Parathyroid adenoma (tissue), 2 donors: ENCODE data around the gene PIEZO1.

Source experiments
- H2AFZ ChIP-seq: fragments of 300-600 bp; sonication (generic); one replicate; pipeline ENCODE4 v1.7.0; 2017; ENCODE audit warnings: antibody characterized with exemption, mild to moderate bottlenecking
- H3K27ac ChIP-seq: fragments of 300-600 bp; sonication (generic); one replicate; pipeline ENCODE4 v1.7.0; 2017
- H3K27me3 ChIP-seq: fragments of 300-600 bp; sonication (generic); one replicate; pipeline ENCODE4 v1.7.0; 2017; ENCODE audit warnings: low read length; ENCODE audit not compliant: control insufficient read depth, insufficient read depth
- H3K36me3 ChIP-seq: fragments of 300-600 bp; sonication (generic); one replicate; pipeline ENCODE4 v1.7.0; 2017; ENCODE audit warnings: low read length; ENCODE audit not compliant: control insufficient read depth, insufficient read depth
- H3K4me1 ChIP-seq: fragments of 300-600 bp; sonication (generic); one replicate; pipeline ENCODE4 v1.7.0; 2017; ENCODE audit warnings: control low read depth
- H3K4me2 ChIP-seq: fragments of 300-600 bp; sonication (generic); one replicate; pipeline ENCODE4 v1.7.0; 2017; ENCODE audit warnings: low read length
- H3K4me3 ChIP-seq: fragments of 300-600 bp; sonication (generic); one replicate; pipeline ENCODE4 v1.7.0; 2017; ENCODE audit warnings: low read depth, low read length
- H3K79me2 ChIP-seq: fragments of 300-600 bp; sonication (generic); one replicate; pipeline ENCODE4 v1.7.0; 2017; ENCODE audit warnings: control low read depth
- H3K9ac ChIP-seq: fragments of 300-600 bp; sonication (generic); one replicate; pipeline ENCODE4 v1.7.0; 2017; ENCODE audit warnings: mild to moderate bottlenecking
- H3K9me3 ChIP-seq: fragments of 300-600 bp; sonication (generic); one replicate; pipeline ENCODE4 v1.7.0; 2017; ENCODE audit warnings: low read length; ENCODE audit not compliant: control insufficient read depth
- TF ChIP-seq, protein P1 (sequence below): fragments of 300-600 bp; sonication (generic); IDR thresholded peaks from one replicate; pipeline ENCODE4 v1.7.0; 2017; ENCODE audit warnings: antibody characterized with exemption, mild to moderate bottlenecking
- donor health status: primary hyperparathyroidism.

The PIEZO1 gene

DNA sequence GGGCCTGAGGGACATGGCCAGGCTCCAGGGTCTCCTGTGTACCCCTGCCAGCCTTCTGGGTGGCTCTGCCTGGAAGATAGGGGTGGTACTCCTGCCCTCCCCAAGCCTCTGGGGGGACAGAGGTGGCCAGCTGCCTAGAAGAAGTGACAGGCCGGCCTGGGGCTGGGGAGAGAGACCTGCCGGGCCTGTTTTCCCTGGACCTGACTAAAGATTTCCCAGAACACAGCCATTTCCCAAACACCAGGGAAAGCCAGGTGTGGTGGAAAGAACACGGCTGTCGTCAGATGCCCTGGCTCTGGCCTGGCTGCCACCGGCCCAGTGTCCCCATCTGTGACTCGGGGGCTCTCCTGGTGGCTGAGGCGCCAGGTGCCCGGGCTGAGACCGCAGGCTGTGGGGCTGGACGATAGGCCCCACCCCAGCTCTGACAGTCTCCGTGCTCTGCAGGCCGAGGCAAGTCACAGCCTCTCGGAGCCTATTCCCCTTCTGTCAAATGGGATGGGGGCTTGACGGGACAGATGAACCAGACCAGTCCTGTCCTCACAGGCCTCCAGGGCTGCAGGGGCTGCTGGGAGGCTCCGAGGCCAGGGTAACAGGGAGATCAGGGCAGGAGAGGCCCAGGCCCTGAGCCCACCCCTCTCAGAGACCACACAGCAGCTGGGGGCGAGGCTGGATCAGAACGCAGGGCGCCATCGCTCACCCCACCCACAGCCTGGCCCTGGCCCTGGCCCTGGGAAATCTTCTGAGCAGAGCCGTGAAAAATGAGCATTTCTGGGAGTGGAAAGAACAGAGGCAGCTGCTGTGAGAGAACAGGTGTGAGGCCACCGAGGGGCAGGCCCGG is 45.7 kb downstream of the PIEZO1 start:
- no peak overlapping the region for H3K9ac ChIP-seq
- TF ChIP-seq, protein P1, sequence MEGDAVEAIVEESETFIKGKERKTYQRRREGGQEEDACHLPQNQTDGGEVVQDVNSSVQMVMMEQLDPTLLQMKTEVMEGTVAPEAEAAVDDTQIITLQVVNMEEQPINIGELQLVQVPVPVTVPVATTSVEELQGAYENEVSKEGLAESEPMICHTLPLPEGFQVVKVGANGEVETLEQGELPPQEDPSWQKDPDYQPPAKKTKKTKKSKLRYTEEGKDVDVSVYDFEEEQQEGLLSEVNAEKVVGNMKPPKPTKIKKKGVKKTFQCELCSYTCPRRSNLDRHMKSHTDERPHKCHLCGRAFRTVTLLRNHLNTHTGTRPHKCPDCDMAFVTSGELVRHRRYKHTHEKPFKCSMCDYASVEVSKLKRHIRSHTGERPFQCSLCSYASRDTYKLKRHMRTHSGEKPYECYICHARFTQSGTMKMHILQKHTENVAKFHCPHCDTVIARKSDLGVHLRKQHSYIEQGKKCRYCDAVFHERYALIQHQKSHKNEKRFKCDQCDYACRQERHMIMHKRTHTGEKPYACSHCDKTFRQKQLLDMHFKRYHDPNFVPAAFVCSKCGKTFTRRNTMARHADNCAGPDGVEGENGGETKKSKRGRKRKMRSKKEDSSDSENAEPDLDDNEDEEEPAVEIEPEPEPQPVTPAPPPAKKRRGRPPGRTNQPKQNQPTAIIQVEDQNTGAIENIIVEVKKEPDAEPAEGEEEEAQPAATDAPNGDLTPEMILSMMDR = no peak
- H3K4me3 ChIP-seq = no peak overlapping the region
- peaks cover 20% of the 10 kb centered on the region for H3K4me1 ChIP-seq
- no peaks in the 10 kb centered on the region for H3K36me3 ChIP-seq
- H3K79me2 ChIP-seq = no peaks in the 10 kb centered on the region
- H2AFZ ChIP-seq = peak overlapping the region; percentile 58
- peak overlapping the region; percentile 76 for H3K27ac ChIP-seq
- H3K9me3 ChIP-seq = no peaks in the 10 kb centered on the region
- no peak overlapping the region for H3K4me2 ChIP-seq
- H3K27me3 ChIP-seq = no peaks in the 10 kb centered on the region

DNA sequence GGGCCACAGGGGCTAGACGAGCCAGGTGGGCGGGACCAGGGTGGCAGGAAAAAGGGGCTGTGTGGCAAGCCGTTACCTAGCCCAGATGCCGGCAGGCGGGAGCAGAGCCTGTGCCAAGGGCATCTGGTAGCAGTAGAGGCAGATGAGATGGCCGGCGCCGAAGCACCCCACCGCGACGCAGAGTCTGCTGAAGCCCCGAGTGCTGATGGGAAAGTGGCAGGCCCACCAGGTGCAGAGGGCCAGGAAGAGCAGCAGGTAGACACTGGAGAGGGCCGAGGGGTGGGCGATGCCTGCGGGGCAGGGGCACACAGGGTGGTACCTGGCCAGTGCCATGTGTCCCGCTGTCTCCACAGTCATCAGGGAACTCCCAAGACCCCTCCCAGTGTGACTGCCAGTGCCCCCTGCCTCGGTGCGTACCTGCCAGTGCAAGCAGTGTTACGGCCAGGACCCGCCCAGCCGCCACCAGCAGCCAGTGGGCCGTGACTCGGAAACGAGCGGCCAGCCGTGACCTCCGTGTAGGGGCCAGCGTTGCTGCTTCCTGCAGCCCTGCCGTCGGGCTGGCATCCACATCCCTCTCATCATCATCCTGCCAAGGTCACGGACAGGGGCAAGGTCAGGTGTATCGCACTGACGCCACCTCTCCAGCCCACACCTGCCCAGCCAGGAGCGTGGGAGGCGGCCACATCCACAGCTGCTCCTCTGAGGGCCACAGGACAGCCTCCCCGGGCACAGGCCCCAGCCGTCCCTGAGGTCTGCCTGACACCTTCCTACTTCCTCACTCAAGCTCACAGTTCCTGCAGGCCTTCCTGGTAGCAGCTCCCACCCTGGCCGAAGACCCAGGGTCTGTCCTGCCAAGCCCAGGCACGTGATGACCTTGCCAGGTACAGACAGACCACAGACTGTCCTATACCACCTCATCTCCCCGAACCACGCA is 46.6 kb downstream of the PIEZO1 start:
- TF ChIP-seq, protein P1 = no peak
- Histone ChIP-seq H3K4me2 (peak overlapping the region; percentile 4), H2AFZ (peak overlapping the region; percentile 58), H3K27me3 (no peaks in the 10 kb centered on the region), H3K27ac (peak overlapping the region; percentile 76), H3K36me3 (no peaks in the 10 kb centered on the region), H3K9ac (no peak overlapping the region), H3K4me1 (peaks cover 20% of the 10 kb centered on the region), H3K4me3 (no peak overlapping the region), H3K79me2 (no peaks in the 10 kb centered on the region), H3K9me3 (no peaks in the 10 kb centered on the region)

DNA sequence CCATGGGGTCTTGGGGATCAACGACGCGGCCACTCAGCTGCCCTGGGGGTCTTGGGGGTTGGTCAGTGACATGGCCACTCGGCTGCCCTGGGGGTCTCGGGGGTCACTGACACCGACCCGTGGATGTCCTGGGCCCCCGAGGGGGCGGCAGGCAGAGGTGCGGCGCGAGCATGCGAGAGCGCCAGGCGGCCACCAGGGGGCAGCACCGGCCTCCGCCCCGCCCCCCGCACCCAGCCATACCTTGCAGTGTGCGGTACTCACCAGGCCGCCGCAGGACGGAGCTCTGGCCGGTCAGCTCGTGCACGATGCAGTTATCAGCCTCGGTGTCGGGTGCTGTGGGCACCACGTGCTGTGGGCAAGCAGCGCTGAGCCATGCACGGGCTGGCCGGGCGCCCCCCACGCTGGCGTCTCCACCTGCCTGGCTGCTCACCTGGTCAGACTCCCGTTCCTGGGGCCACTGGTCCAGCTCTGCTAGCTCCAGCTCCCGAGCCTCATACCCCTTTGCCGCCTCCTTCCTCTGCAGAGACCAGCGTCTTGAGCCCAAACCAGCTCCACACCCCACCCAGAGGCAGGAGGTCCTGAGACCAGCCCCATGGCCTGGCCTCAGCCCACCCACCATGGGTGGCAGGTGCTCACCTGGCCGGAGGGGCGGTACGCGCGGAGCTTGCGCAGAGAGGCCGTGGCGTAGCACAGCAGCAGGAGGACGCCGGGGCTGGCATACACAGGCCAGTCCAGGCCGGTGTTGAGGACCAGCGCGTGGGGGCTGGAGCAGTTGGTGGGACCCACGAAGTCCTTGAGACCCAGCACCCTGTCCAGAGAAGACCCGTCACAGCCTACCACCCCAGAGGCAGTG is 47.5 kb downstream of the PIEZO1 start:
- Histone ChIP-seq H3K4me3 (no peak overlapping the region), H3K4me2 (no peak overlapping the region), H3K4me1 (peaks cover 20% of the 10 kb centered on the region), H3K36me3 (no peaks in the 10 kb centered on the region), H3K9ac (no peak overlapping the region), H2AFZ (peak overlapping the region; percentile 34), H3K9me3 (no peaks in the 10 kb centered on the region), H3K79me2 (no peaks in the 10 kb centered on the region), H3K27me3 (no peaks in the 10 kb centered on the region), H3K27ac (peak overlapping the region; percentile 76)
- TF ChIP-seq, protein P1 = peak; percentile 99

DNA sequence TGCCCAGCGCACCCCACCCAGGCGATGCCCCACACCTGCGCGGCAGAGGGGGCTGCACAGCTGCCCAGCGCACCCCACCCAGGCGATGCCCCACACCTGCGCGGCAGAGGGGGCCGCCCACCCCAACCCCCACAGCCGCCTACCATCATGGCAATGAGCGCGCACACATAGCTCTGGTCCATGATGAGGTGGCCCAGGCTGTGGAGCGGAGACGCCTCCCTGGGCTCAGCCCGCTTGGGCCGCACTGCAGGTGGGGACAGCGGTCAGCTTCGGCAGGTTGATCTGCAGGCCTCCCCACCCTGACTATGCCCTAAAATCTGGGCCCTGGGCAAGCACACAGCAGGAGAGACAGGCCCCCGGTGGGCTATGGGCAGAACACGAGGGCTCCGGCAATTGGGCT is 48.5 kb downstream of the PIEZO1 start:
- peaks cover 21% of the 10 kb centered on the region for H3K4me1 ChIP-seq
- H3K79me2 ChIP-seq = no peaks in the 10 kb centered on the region
- no peak overlapping the region for H2AFZ ChIP-seq
- no peak overlapping the region for H3K9ac ChIP-seq
- no peaks in the 10 kb centered on the region for H3K27me3 ChIP-seq
- TF ChIP-seq, protein P1 = no peak
- H3K36me3 ChIP-seq = no peaks in the 10 kb centered on the region
- H3K9me3 ChIP-seq = no peaks in the 10 kb centered on the region
- H3K4me3 ChIP-seq = no peak overlapping the region
- H3K4me2 ChIP-seq = no peak overlapping the region
- H3K27ac ChIP-seq = no peak overlapping the region
